Measurements from ENCODE around the gene KLHL36. TPM values are rescaled to one million over a fixed set of nuclear protein-coding genes. Genes with fewer than 3 reads are reported as not detected.
A peak's percentile ranks its signal among the peaks of the same experiment; 100 is the strongest.

The KLHL36 gene
- total RNA-seq, 1 donor from 2014 or later = 155 TPM

- DNase-seq (ENCODE audit: low read depth) = peak; percentile 86
Measured at GRCh38 chr16:84643180-84643583, 5.1 kb upstream of the KLHL36 start.

GRCh38 chr16:84643674-84644073 is 4.6 kb upstream of the KLHL36 start:
- no peak for DNase-seq (ENCODE audit: low read depth)

DNA sequence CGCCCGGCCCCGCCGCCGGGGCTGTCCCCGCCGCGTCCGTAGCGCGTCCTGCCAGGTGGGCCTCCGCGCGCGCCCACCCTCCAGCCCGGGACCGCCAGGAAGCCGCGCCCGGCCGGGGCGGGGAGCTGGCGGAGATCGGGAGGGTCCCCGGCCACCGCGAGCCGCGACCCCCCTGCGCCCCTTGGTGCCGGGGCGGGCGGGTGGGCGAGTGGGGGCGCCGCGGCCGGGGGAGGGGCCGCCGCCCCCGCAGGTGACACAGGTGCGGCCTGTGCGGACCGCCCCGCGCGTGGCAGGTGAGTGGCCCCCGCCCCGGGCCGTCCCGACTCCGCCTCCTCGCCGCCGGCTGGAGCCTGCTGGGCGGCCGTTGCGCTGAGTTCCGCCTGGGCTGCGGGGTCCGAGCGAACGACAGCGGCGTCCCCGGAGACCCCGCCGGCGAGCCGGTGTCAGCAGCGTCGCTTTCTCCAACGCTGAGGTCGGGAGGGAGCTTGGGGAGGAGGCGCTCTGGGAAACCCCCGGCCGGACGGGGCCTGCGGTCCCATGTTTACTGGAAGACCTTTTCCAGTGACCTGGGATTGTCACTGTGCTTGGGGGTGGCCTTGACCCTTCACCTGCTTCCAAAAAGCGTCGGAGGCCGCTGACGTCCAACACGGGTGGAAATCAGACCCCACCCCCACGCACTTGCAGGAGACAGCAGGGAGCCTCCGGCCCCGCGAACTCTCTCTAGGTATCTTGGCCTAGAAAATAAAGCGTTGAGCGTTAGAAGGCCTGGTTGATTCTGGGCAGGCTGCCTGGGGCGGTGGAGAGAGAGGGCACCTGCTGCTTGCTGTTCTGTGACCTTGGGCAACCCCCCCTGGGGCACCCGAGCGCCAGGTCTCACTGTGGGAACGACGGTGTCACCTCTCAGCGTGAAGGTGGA is 542 bp downstream of the KLHL36 start:
- DNase-seq (ENCODE audit: low read depth) = no peak

- no peak for DNase-seq (ENCODE audit: low read depth)
Measured at GRCh38 chr16:84649511-84649861, 1.2 kb downstream of the KLHL36 start.

GRCh38 chr16:84650062-84650991 is 2.0 kb downstream of the KLHL36 start:
- peak; percentile 90 for DNase-seq (ENCODE audit: low read depth)

- DNase-seq (ENCODE audit: low read depth) = no peak
Measured at GRCh38 chr16:84652566-84652965, 4.3 kb downstream of the KLHL36 start.

GRCh38 chr16:84654238-84654637 is 5.9 kb downstream of the KLHL36 start:
- no peak for DNase-seq (ENCODE audit: low read depth)

- DNase-seq (ENCODE audit: low read depth) = no peak
Measured at GRCh38 chr16:84654998-84655397, 6.7 kb downstream of the KLHL36 start.

DNA sequence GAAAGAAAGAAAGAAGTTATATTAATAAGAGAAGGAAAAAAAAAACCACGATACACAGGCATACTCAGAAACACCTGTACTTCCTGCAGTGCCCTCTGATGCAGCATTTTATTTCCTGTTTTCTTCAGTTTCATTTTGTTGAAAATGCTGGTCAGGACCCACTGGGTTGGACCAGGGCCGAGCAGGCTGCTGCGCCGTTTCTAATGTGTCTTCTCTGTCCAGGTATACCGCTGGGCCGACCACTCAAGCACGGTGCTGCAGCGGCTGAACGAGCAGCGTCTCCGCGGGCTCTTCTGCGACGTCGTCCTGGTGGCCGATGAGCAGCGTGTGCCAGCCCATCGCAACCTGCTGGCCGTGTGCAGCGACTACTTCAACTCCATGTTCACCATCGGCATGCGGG is 8.3 kb downstream of the KLHL36 start:
- no peak for DNase-seq (ENCODE audit: low read depth)

- no peak for DNase-seq (ENCODE audit: low read depth)
Measured at GRCh38 chr16:84657229-84657837, 9.0 kb downstream of the KLHL36 start.

DNA sequence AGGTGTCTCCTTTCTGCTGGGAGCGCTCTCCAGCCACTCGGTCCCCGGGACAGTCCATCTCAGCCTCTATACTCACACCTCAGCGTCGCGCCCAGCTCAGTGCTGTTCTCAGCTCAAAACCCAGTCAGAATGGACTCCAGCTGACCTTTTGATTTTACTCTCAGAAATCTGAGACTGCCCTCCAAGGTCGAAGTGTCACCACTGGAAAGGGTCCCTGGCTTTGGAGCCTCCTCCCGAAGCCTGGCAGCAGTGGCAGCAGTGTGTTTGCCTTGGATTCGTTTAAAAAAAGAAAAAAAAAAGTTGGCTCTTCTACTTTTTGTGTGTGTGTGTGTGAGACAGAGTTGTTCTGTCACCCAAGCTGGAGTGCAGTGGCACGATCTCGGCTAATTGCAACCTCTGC is 10.4 kb downstream of the KLHL36 start:
- DNase-seq (ENCODE audit: low read depth) = no peak

- no peak for DNase-seq (ENCODE audit: low read depth)
Measured at GRCh38 chr16:84659656-84660300, 11.5 kb downstream of the KLHL36 start.

DNA sequence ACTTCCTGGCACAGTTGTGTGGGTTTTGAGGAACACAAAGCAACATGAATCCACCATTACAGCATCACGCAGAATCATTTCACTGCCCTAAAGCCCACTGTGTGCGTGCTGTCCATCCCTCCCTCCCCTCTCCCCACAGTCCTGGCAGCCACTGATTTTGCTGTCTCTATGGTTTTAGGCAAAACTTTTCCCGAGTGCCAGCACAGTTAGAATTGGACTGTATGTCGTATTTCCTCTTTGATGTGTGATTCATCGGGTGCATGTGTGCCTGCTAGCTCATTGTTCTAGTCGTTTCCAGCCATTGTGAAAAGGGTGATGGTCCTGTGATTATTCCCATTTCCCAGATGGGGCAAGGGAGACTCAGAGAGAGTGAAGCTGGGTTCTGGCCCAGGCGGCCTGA is 12.7 kb downstream of the KLHL36 start:
- no peak for DNase-seq (ENCODE audit: low read depth)

DNA sequence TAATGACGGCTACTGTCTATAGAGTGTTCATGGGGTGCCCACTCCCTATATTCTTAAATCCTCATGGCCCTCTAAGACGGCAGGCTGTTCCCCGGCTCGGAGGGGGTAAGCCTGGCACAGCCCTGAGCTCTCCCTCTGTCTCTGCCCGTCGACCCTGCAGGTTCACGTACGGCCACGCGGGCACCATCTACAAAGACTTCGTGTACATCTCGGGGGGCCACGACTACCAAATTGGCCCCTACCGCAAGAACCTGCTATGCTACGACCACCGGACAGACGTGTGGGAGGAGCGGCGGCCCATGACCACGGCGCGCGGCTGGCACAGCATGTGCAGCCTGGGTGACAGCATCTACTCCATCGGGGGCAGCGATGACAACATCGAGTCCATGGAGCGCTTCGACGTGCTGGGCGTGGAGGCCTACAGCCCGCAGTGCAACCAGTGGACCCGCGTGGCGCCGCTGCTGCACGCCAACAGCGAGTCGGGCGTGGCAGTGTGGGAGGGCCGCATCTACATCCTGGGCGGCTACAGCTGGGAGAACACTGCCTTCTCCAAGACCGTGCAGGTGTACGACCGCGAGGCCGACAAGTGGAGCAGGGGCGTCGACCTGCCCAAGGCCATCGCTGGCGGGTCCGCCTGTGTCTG is 13.2 kb downstream of the KLHL36 start:
- no peak for DNase-seq (ENCODE audit: low read depth)

GRCh38 chr16:84662471-84662870 is 14.2 kb downstream of the KLHL36 start:
- no peak for DNase-seq (ENCODE audit: low read depth)

- no peak for DNase-seq (ENCODE audit: low read depth)
Measured at GRCh38 chr16:84663433-84664101, 15.3 kb downstream of the KLHL36 start.

- no peak for DNase-seq (ENCODE audit: low read depth)
Measured at GRCh38 chr16:84665359-84665758, 17.0 kb downstream of the KLHL36 start.

GRCh38 chr16:84665843-84666242 is 17.5 kb downstream of the KLHL36 start:
- no peak for DNase-seq (ENCODE audit: low read depth)

DNA sequence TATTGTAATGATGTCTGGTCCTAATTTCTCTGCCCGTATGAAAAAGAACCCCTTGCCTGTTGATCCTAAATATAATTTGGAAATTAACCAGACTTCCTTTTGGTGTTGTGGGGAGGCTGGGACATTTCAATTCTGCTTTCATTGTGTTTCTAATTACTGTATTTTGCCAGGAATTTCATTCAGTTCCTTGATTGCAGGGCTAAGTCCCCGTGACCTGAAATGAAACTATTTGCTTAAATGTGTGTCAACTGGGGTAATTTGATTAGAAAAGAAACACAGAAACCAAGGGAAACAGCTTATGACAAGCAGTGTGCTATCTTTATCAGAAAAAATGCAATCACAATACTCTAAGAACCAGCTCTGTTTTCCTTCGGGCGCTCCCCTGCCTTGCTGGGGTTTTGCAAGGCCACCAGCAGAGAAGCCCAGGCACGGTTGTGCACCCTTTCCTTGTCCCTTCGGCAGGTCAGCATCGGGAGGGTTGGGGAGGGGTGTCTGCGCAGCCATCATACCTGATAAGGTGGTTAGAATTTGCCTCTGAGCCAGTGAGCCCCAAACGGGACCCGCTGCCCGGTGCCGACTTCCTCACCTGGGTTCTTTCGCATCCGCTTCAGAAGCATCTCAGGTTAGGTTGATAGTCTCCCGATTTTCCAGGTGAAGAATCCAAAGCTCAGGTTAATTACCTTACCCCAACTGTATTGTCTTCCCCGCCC is 19.4 kb downstream of the KLHL36 start:
- no peak for DNase-seq (ENCODE audit: low read depth)

DNA sequence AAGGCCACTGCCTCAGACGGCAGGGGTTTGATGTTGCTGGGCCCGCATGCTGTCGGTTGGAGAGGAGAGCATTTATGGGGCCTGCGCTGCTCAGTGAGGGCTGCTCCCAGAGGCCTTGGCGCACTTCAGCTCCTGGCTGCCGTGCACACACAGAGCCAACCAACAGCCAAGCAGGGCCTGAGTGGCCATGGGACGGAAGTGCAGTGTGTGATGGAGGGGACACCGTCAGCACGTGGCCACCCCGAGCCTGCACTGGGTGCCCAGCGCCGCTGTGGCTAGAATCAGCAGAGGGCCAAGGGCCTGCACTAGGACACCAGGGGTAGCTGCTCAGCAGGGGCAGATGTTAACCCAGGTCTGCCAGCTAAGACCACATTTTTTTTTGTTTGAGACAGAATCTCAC is 21.8 kb downstream of the KLHL36 start:
- DNase-seq (ENCODE audit: low read depth) = no peak
